ENCODE data around the gene ASF1B. TPM values are rescaled to one million over a fixed set of nuclear protein-coding genes. Genes with fewer than 3 reads are reported as not detected.

The ASF1B gene
- total and polyA plus RNA-seq, 2 donors (not counting 3 experiments of a cell fraction or from before 2014, with no cell fraction given): 39.1 to 42.4 TPM

Other genes with a start within 250 kb of the ASF1B start
- 1.5 and 2.5 TPM in 2 replicates for gene BRME1, start 230.5 kb downstream of the ASF1B start, total RNA-seq
- gene BRME1, start 230.5 kb downstream of the ASF1B start, polyA plus RNA-seq: 0.69 and 0.86 TPM in 2 replicates
- 29.8 and 33.7 TPM in 2 replicates for gene CC2D1A, start 230.4 kb downstream of the ASF1B start, total RNA-seq
- gene CC2D1A, start 230.4 kb downstream of the ASF1B start, polyA plus RNA-seq: 13.6 and 14.9 TPM in 2 replicates
- 2.0 TPM in 1 of 2 replicates, not detected in the other for gene PODNL1, start 198.2 kb downstream of the ASF1B start, total RNA-seq
- 0.21 and 0.32 TPM in 2 replicates for gene PODNL1, start 198.2 kb downstream of the ASF1B start, polyA plus RNA-seq
- 42.4 and 47.9 TPM in 2 replicates for gene DCAF15, start 184.1 kb downstream of the ASF1B start, total RNA-seq
- gene DCAF15, start 184.1 kb downstream of the ASF1B start, polyA plus RNA-seq: 41.9 and 50.5 TPM in 2 replicates
- 14.4 and 14.7 TPM in 2 replicates for gene RFX1, start 130.3 kb downstream of the ASF1B start, total RNA-seq
- gene RFX1, start 130.3 kb downstream of the ASF1B start, polyA plus RNA-seq: 2.2 and 2.3 TPM in 2 replicates
- gene RLN3, start 108.4 kb downstream of the ASF1B start, total RNA-seq: not detected in 2 replicates
- gene RLN3, start 108.4 kb downstream of the ASF1B start, polyA plus RNA-seq: not detected in 2 replicates
- gene IL27RA, start 104.8 kb downstream of the ASF1B start, total RNA-seq: 3.7 and 4.5 TPM in 2 replicates
- 1.6 and 1.8 TPM in 2 replicates for gene IL27RA, start 104.8 kb downstream of the ASF1B start, polyA plus RNA-seq
- gene PALM3, start 74.5 kb downstream of the ASF1B start, total RNA-seq: 0.31 TPM in 1 of 2 replicates, not detected in the other
- 0.08 TPM in 2 replicates for gene PALM3, start 74.5 kb downstream of the ASF1B start, polyA plus RNA-seq
- 0.31 TPM in 1 of 2 replicates, not detected in the other for gene MISP3, start 63.8 kb downstream of the ASF1B start, total RNA-seq
- 0.25 and 0.26 TPM in 2 replicates for gene MISP3, start 63.8 kb downstream of the ASF1B start, polyA plus RNA-seq
- gene C19orf67, start 50.8 kb downstream of the ASF1B start, total RNA-seq: 0.55 TPM in 1 of 2 replicates, not detected in the other
- not detected in 2 replicates for gene C19orf67, start 50.8 kb downstream of the ASF1B start, polyA plus RNA-seq
- 35.2 and 35.9 TPM in 2 replicates for gene SAMD1, start 45.8 kb downstream of the ASF1B start, total RNA-seq
- gene SAMD1, start 45.8 kb downstream of the ASF1B start, polyA plus RNA-seq: 13.8 and 14.1 TPM in 2 replicates
- gene PRKACA, start 18.8 kb downstream of the ASF1B start, total RNA-seq: 97.5 and 110 TPM in 2 replicates
- gene PRKACA, start 18.8 kb downstream of the ASF1B start, polyA plus RNA-seq: 29.9 and 44.2 TPM in 2 replicates
- gene ADGRL1, start 69.6 kb upstream of the ASF1B start, total RNA-seq: 5.4 and 7.3 TPM in 2 replicates
- 8.3 and 9.0 TPM in 2 replicates for gene ADGRL1, start 69.6 kb upstream of the ASF1B start, polyA plus RNA-seq
- 6.0 and 14.7 TPM in 2 replicates for gene ADGRE5, start 244.9 kb upstream of the ASF1B start, total RNA-seq
- gene ADGRE5, start 244.9 kb upstream of the ASF1B start, polyA plus RNA-seq: 4.7 and 5.3 TPM in 2 replicates